ENCODE results near the gene FCHSD2. TPM values are rescaled to one million over a fixed set of nuclear protein-coding genes. Genes with fewer than 3 reads are reported as not detected.

The FCHSD2 gene
- total and polyA plus RNA-seq, 2 donors (not counting 3 experiments of a cell fraction or from before 2014, with no cell fraction given): 20.8 to 56.9 TPM

DNA sequence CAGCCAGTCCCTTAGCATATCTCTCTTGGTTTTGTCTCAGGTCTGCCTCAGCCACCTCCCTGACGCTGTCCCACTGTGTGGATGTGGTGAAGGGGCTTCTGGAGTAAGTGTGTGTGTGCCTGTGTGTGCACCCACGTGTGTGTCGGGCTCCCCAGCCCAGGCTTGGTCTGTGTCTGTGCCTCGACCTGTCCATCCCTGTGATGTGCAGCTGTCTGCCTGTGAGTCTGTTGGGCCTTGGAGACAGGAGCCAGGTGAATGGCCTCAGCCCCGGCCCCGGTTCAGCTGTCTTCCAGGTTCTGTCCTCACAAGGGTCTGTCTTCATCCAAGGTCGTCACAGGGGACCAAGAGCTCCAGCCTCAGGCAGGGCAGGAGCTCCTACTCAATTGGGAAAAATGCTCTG is 318.1 kb downstream of the FCHSD2 start:
- no peak overlapping the region for H3K27ac ChIP-seq (ENCODE audit: insufficient read depth, low read depth, low read length)
- TF ChIP-seq, protein P1, sequence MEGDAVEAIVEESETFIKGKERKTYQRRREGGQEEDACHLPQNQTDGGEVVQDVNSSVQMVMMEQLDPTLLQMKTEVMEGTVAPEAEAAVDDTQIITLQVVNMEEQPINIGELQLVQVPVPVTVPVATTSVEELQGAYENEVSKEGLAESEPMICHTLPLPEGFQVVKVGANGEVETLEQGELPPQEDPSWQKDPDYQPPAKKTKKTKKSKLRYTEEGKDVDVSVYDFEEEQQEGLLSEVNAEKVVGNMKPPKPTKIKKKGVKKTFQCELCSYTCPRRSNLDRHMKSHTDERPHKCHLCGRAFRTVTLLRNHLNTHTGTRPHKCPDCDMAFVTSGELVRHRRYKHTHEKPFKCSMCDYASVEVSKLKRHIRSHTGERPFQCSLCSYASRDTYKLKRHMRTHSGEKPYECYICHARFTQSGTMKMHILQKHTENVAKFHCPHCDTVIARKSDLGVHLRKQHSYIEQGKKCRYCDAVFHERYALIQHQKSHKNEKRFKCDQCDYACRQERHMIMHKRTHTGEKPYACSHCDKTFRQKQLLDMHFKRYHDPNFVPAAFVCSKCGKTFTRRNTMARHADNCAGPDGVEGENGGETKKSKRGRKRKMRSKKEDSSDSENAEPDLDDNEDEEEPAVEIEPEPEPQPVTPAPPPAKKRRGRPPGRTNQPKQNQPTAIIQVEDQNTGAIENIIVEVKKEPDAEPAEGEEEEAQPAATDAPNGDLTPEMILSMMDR (IDR thresholded peaks at IDR 0.05; ENCODE audit: extremely low read depth in 1 of 2, insufficient read depth in 1 of 2, low read depth in 1 of 2, low read length in 2 of 2): no peak
- TF ChIP-seq, protein P2, sequence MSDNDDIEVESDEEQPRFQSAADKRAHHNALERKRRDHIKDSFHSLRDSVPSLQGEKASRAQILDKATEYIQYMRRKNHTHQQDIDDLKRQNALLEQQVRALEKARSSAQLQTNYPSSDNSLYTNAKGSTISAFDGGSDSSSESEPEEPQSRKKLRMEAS (IDR thresholded peaks at IDR 0.05; ENCODE audit: insufficient read depth, insufficient read length): no peak
- TF ChIP-seq POLR2AphosphoS5 (IDR thresholded peaks at IDR 0.05; ENCODE audit: insufficient read depth, low read depth, low read length) (no peak), POLR2A (IDR thresholded peaks at IDR 0.05; ENCODE audit: low read depth, low read length) (no peak), MYC (IDR thresholded peaks at IDR 0.05; ENCODE audit: low read depth, low read length) (no peak)
- no peaks in the 10 kb centered on the region for H4K20me1 ChIP-seq (replicated peaks; ENCODE audit: control insufficient read depth, extremely low read depth, insufficient read depth, low read length)
- no peaks in the 10 kb centered on the region for H3K27me3 ChIP-seq (ENCODE audit: control insufficient read depth in 2 of 2, insufficient read depth in 2 of 2, low read length in 2 of 2)
- H3K4me1 ChIP-seq (ENCODE audit: control insufficient read depth, extremely low read depth, insufficient read depth, low read length): peaks cover 7% of the 10 kb centered on the region
- no peaks in the 10 kb centered on the region for H3K9me3 ChIP-seq (replicated peaks; ENCODE audit: control insufficient read depth, insufficient read depth, low read length)
- H3K79me2 ChIP-seq (ENCODE audit: control insufficient read depth, insufficient read depth, low read length): no peaks in the 10 kb centered on the region
- H3K9ac ChIP-seq (replicated peaks; ENCODE audit: extremely low read depth, insufficient read depth, low read length): no peak overlapping the region
- H3K36me3 ChIP-seq (ENCODE audit: control insufficient read depth in 2 of 2, extremely low read depth in 1 of 2, insufficient read depth in 2 of 2, low read length in 2 of 2): no peaks in the 10 kb centered on the region
- H3K4me2 ChIP-seq (ENCODE audit: insufficient read depth, low read length): no peak overlapping the region
- dilution Hi-C loops (cut with MboI; ENCODE audit: extremely low pct_ligation_motif_present, low sequenced_read_pairs) (no loop called here), intact Hi-C loops (cut with micrococcal nuclease) (loop anchor here (10.0 kb wide), 1 partner anchor 551 kb away; the partner anchor contains the start of gene RELT)
- CTCF ChIA-PET: interaction anchor here (1.4 to 3.0 kb wide), 2 partner anchors 99 to 465 kb away, joined by 3 to 23 read pairs; no protein-coding TSS in a partner anchor
- POLR2A ChIA-PET: no interaction called here
- no peak overlapping the region for H3K4me3 ChIP-seq (replicated peaks in 1 of 3; ENCODE audit: insufficient read depth in 1 of 3, low read depth in 1 of 3, low read length in 3 of 3)
- no peak overlapping the region for H2AFZ ChIP-seq (ENCODE audit: low read depth, low read length)
- no peak for DNase-seq (ENCODE audit: low read depth, low spot score)
- no peaks in the 10 kb centered on the region for H3K9me1 ChIP-seq (replicated peaks; ENCODE audit: control insufficient read depth, extremely low read depth, insufficient read depth, low read length)
- no peak for FAIRE-seq
- BruUV-seq (replicated peaks): no TSS peak

All from endothelial cell of umbilical vein (primary cell).